B cell (primary cell): ENCODE data around the gene PLVAP. TPM values are rescaled to one million over a fixed set of nuclear protein-coding genes. Genes with fewer than 3 reads are reported as not detected.

Experiments used
- ATAC-seq: fragments of 200-7000 bp; cut with Tn5 transposase; one replicate; pipeline ENCODE4 v1.10.0; 2021; ENCODE audit warnings: low read depth, mild to moderate bottlenecking, moderate number of reproducible peaks, moderate library complexity
- CTCF ChIA-PET: fragments of 350-600 bp; sonication (Branson Sonifier 250); formaldehyde crosslinking; loops from one replicate; lab custom pipeline; 2021; ENCODE audit warnings: antibody characterized with exemption, inconsistent platforms; lab: Charles Lee
- POLR2A ChIA-PET: fragments of 350-600 bp; sonication (Branson Sonifier 250); formaldehyde crosslinking; loops from one replicate; lab custom pipeline; 2021; ENCODE audit warnings: antibody characterized with exemption; lab: Charles Lee
- DNase-seq: peaks from one replicate; pipeline ENCODE4 v3.0.0; 2013
- H2AFZ ChIP-seq: 2 replicates; pipeline ENCODE4 v1.6.1; 2012; ENCODE audit warnings: mild to moderate bottlenecking, low read depth, low read length; ENCODE audit not compliant: insufficient read depth, poor library complexity, severe bottlenecking
- H3K27ac ChIP-seq, 2 donors: 1 replicate in 1 of 2; 2 replicates in 1 of 2; pipeline ENCODE4 v1.5.1; 2012 to 2013; ENCODE audit warnings: low read length in 2 of 2, mild to moderate bottlenecking in 2 of 2, moderate library complexity in 1 of 2
- H3K27me3 ChIP-seq, 4 experiments: fragments of 200-600 bp in 1 of 4; sonication (generic) in 1 of 4; replicated peaks in 1 of 4; 1 replicate in 2 of 4; 2 replicates in 2 of 4; pipeline versions ENCODE4 v1.6.1 to v1.7.0; 2013 to 2016; ENCODE audit warnings: low read length in 3 of 4, mild to moderate bottlenecking in 2 of 4, mixed read lengths in 1 of 4, moderate library complexity in 1 of 4; ENCODE audit not compliant: insufficient read depth in 4 of 4, control insufficient read depth in 3 of 4; ENCODE audit errors: control extremely low read depth in 1 of 4
- H3K36me3 ChIP-seq, 2 experiments: replicated peaks in 1 of 2; 1 replicate in 1 of 2; 2 replicates in 1 of 2; pipeline versions ENCODE4 v1.6.1 to v1.7.1; 2013; ENCODE audit warnings: low read length in 1 of 2; ENCODE audit not compliant: insufficient read depth in 2 of 2, control insufficient read depth in 1 of 2; ENCODE audit errors: control extremely low read depth in 1 of 2, extremely low read depth in 1 of 2
- H3K4me1 ChIP-seq, 2 donors: fragments of 200-600 bp in 1 of 2; sonication (generic) in 1 of 2; 1 replicate in 1 of 2; 2 replicates in 1 of 2; pipeline versions ENCODE4 v1.5.1 to v1.6.1; 2013 to 2017; ENCODE audit warnings: low read length in 2 of 2; ENCODE audit not compliant: control insufficient read depth in 2 of 2, insufficient read depth in 2 of 2
- H3K4me2 ChIP-seq: replicated peaks from 2 replicates; pipeline ENCODE3; 2012; ENCODE audit warnings: mild to moderate bottlenecking, low read depth, low read length; ENCODE audit not compliant: poor library complexity, severe bottlenecking
- H3K4me3 ChIP-seq, 5 experiments: fragments of 200-600 bp in 1 of 5; sonication (generic) in 1 of 5; 1 replicate in 3 of 5; 2 replicates in 2 of 5; pipeline versions ENCODE4 v1.5.1 to v1.7.0; 2011 to 2016; ENCODE audit warnings: low read length in 4 of 5, mild to moderate bottlenecking in 4 of 5, low read depth in 2 of 5, control low read depth in 1 of 5, moderate library complexity in 1 of 5; ENCODE audit not compliant: insufficient read depth in 1 of 5; ENCODE audit errors: control extremely low read depth in 1 of 5, extremely low read depth in 1 of 5
- H3K79me2 ChIP-seq: fragments of 200-600 bp; sonication (generic); one replicate; pipeline ENCODE4 v1.6.0; 2016; ENCODE audit warnings: low read length; ENCODE audit not compliant: control insufficient read depth, insufficient read depth
- H3K9ac ChIP-seq: fragments of 200-600 bp; sonication (generic); 2 replicates; pipeline ENCODE4 v1.6.1; 2017; ENCODE audit warnings: mild to moderate bottlenecking, low read length, moderate library complexity
- H3K9me3 ChIP-seq, 3 donors: one replicate each; pipeline versions ENCODE4 v1.6.1 to v1.7.1; 2013; ENCODE audit warnings: low read length in 2 of 3; ENCODE audit not compliant: control insufficient read depth in 2 of 3, insufficient read depth in 1 of 3; ENCODE audit errors: control extremely low read depth in 1 of 3
- H4K20me1 ChIP-seq: 2 replicates; pipeline ENCODE4 v1.6.0; 2012; ENCODE audit warnings: mild to moderate bottlenecking, low read length; ENCODE audit not compliant: insufficient read depth, control insufficient read depth, poor library complexity, severe bottlenecking
- H3K27ac Mint-ChIP-seq: one replicate; pipeline ENCODE4 v1.8.0; 2021; ENCODE audit warnings: mixed read lengths
- H3K27me3 Mint-ChIP-seq: one replicate; pipeline ENCODE4 v1.8.0; 2021; ENCODE audit warnings: mixed read lengths
- H3K4me1 Mint-ChIP-seq: one replicate; pipeline ENCODE4 v1.8.0; 2021; ENCODE audit warnings: mixed read lengths
- H3K4me3 Mint-ChIP-seq: one replicate; pipeline ENCODE4 v1.8.0; 2021; ENCODE audit warnings: mixed read lengths
- H3K9me3 Mint-ChIP-seq: one replicate; pipeline ENCODE4 v1.8.0; 2022; ENCODE audit warnings: mixed read lengths; ENCODE audit not compliant: insufficient read depth
- CTCF ChIP-seq: fragments of 200-600 bp; IDR thresholded peaks from one replicate; pipeline ENCODE4 v1.8.0; 2022; ENCODE audit warnings: antibody characterized with exemption, mild to moderate bottlenecking
- EZH2 ChIP-seq: IDR thresholded peaks from 2 replicates; pipeline ENCODE4 v1.6.1; 2012; ENCODE audit warnings: borderline replicate concordance, low read depth, mild to moderate bottlenecking, moderate library complexity, low read length; ENCODE audit not compliant: insufficient read depth, poor library complexity, severe bottlenecking
- WGBS: methylation state at CpG from one replicate; pipeline ENCODE4 v1.1.5; 2013; ENCODE audit warnings: missing lambda C conversion rate; ENCODE audit not compliant: insufficient coverage; 5-methylcytosine and 5-hydroxymethylcytosine counted together
- intact Hi-C: fragments of 100-400 bp; cut with micrococcal nuclease; formaldehyde crosslinking; loops from one replicate; pipeline ENCODE4 v1.10.0; 2022
- polyA plus RNA-seq: library from polyadenylated mRNA; depleted of rRNA; stranded (reverse); fragments of >200 nt; gene quantifications from 2 replicates; pipeline ENCODE4 v1.2.3, GENCODE V29; 2012
- total RNA-seq, 2 donors: library from RNA; stranded (reverse); fragments of 120-200 nt in 1 of 2; gene quantifications; 1 replicate in 1 of 2; 2 replicates in 1 of 2; pipeline versions ENCODE4 v1.2.3 to v1.2.4, GENCODE V29; 2013 to 2022

The PLVAP gene
- total and polyA plus RNA-seq, 2 donors (not counting 1 experiment from before 2014, with no cell fraction given): 0.06 TPM; not detected in 1

- POLR2A ChIA-PET: no interaction called here
- TF ChIP-seq CTCF: no peak
- TF ChIP-seq EZH2: no peak
- Mint-ChIP-seq H3K4me3 (no peak overlapping the region), H3K4me1 (no peaks in the 10 kb centered on the region), H3K27ac (no peak overlapping the region), H3K27me3 (peaks cover 42% of the 10 kb centered on the region), H3K9me3 (no peaks in the 10 kb centered on the region)
- Histone ChIP-seq H3K4me2 (no peak overlapping the region), H2AFZ (no peak overlapping the region), H3K36me3 (no peaks in the 10 kb centered on the region), H3K4me3 (no peak overlapping the region), H3K27ac (no peak overlapping the region), H3K9ac (no peak overlapping the region), H3K9me3 (no peaks in the 10 kb centered on the region), H4K20me1 (no peaks in the 10 kb centered on the region), H3K27me3 (peaks cover 0 to 45% (median 16%) of the 10 kb centered on the region in 4 experiments), H3K4me1 (no peaks in the 10 kb centered on the region), H3K79me2 (no peaks in the 10 kb centered on the region)
- intact Hi-C loops: no loop called here
- DNase-seq (no peak), ATAC-seq (no peak)
- CTCF ChIA-PET: interaction anchor here (1.0 kb wide), 1 partner anchor 34 kb away, joined by 3 read pairs; no protein-coding TSS in a partner anchor
- WGBS: 93% methylated on average over 42 of the region's 45 CpGs
Observed at GRCh38 chr19:17351815-17352435, 25.2 kb downstream of the PLVAP start.

DNA sequence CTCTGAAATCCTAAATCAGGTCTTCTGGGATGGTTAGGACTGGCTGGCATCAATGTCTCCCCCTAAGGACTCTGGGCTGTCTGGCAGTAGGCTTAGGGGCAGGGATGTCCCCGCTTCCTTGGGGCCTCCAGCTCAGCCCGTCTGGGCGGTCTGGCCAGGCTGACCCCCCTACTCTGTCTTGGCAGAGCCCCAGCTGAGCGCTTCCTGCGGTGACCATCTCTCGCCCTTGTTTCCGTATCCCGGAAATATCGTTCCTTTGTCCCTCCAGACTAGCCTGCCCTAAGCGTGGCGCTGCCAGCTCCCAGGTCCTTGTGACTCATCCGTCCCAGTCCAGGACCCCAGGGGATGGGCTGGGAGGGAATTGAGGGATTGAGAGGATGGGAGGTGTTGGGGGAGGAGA lies 28.4 kb downstream of the PLVAP start:
- WGBS: 21% methylated on average over 12 of the region's 12 CpGs
- H3K27ac Mint-ChIP-seq: no peak overlapping the region
- DNase-seq (no peak), ATAC-seq (no peak)
- intact Hi-C loops: no loop called here
- POLR2A ChIA-PET: no interaction called here
- no peaks in the 10 kb centered on the region for H4K20me1 ChIP-seq
- H3K4me1 Mint-ChIP-seq: peaks cover 6% of the 10 kb centered on the region
- H3K4me3 ChIP-seq: no peak overlapping the region
- H3K4me1 ChIP-seq: peaks cover 5 to 6% of the 10 kb centered on the region in 2 donors
- no peaks in the 10 kb centered on the region for H3K9me3 Mint-ChIP-seq
- H3K27me3 ChIP-seq: peaks cover 0 to 52% (median 16%) of the 10 kb centered on the region in 4 experiments
- no peak overlapping the region for H3K4me3 Mint-ChIP-seq
- no peaks in the 10 kb centered on the region for H3K9me3 ChIP-seq
- H2AFZ ChIP-seq: no peak overlapping the region
- TF ChIP-seq EZH2 (no peak), CTCF (no peak)
- CTCF ChIA-PET: interaction anchor here (1.1 to 8.2 kb wide), 3 partner anchors 38 to 117 kb away, joined by 3 to 109 read pairs (median 6); no protein-coding TSS in a partner anchor
- no peaks in the 10 kb centered on the region for H3K36me3 ChIP-seq
- no peak overlapping the region for H3K9ac ChIP-seq
- peaks cover 44% of the 10 kb centered on the region for H3K27me3 Mint-ChIP-seq
- H3K27ac ChIP-seq: no peak overlapping the region
- no peak overlapping the region for H3K4me2 ChIP-seq
- no peaks in the 10 kb centered on the region for H3K79me2 ChIP-seq
